D721Med (cell line): Measurements from ENCODE around the gene ADAM22.

Experiments
- DNase-seq: peaks from one replicate; pipeline ENCODE4 v3.0.0; 2011; ENCODE audit warnings: low spot score; ENCODE audit not compliant: insufficient read length
- FAIRE-seq: peaks from 2 replicates; lab custom pipeline; 2011; peaks lifted over from hg19 to GRCh38; lab: Jason Lieb, UNC
- TF ChIP-seq, protein P1 (sequence below): IDR thresholded peaks from 2 replicates; pipeline ENCODE4 v1.5.1; 2012; ENCODE audit warnings: mild to moderate bottlenecking, control low read depth; ENCODE audit not compliant: insufficient read depth; ENCODE audit errors: missing control alignments

The ADAM22 gene

DNA sequence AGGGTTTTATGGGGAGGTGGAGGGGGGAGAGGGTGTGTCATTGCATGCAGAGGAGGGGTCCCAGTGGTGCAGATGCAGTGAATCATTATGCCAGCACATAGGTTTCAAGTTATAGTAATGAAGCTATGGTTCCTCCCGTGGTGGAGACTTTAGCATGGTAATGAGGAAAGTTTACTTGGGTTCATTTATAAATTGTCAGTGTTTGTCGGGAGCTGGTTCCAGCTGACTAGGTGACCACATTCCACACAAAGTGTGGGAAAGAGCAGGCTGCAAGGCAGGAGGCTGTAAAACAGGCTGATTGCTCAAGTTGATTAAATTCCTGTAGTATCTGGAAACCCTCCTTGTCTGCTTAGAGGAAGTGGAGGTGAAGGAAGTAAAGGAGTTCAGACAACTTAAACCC is 206.9 kb downstream of the ADAM22 start:
- TF ChIP-seq, protein P1, sequence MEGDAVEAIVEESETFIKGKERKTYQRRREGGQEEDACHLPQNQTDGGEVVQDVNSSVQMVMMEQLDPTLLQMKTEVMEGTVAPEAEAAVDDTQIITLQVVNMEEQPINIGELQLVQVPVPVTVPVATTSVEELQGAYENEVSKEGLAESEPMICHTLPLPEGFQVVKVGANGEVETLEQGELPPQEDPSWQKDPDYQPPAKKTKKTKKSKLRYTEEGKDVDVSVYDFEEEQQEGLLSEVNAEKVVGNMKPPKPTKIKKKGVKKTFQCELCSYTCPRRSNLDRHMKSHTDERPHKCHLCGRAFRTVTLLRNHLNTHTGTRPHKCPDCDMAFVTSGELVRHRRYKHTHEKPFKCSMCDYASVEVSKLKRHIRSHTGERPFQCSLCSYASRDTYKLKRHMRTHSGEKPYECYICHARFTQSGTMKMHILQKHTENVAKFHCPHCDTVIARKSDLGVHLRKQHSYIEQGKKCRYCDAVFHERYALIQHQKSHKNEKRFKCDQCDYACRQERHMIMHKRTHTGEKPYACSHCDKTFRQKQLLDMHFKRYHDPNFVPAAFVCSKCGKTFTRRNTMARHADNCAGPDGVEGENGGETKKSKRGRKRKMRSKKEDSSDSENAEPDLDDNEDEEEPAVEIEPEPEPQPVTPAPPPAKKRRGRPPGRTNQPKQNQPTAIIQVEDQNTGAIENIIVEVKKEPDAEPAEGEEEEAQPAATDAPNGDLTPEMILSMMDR, result no peak
- DNase-seq, result no peak
- no peak for FAIRE-seq

DNA sequence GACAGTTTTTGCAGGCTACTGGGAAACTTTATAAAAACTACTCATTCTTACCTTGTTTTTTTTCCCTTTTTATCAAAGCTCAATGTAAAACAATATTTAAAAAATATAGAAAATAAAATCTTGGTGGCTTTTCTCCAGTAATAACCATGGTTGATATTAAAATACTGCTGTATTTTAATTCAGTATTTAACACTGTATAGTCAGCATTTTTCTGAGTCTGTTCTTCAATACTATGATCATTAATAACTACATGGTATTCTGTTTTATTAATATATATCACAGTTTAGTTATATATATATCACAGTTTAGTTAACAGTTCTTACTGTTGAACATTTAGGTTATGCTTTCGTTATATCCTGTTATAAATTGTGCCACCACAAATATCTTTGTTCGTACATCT is 207.4 kb downstream of the ADAM22 start:
- FAIRE-seq (no peak), DNase-seq (no peak)
- TF ChIP-seq, protein P1, result no peak

DNA sequence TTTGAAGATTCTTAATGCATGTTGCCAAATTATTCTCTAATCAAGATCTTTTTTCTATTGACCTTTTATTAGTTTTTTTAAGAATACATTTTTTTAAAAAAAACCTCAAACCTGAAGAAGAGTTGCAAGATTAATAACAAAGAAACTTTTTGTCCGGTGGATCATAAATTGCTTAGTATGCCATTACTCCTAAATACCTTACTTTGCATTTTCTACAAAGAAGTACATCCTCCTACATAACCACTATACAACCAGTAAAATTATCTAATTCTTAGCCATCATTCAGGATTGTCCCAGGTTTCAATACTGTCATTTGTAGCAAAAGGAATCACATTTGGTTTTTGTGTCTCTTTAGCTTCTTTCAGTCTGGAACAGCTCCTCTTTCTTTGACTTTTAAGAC is 207.9 kb downstream of the ADAM22 start:
- FAIRE-seq (no peak), DNase-seq (no peak)
- TF ChIP-seq, protein P1, result no peak

DNA sequence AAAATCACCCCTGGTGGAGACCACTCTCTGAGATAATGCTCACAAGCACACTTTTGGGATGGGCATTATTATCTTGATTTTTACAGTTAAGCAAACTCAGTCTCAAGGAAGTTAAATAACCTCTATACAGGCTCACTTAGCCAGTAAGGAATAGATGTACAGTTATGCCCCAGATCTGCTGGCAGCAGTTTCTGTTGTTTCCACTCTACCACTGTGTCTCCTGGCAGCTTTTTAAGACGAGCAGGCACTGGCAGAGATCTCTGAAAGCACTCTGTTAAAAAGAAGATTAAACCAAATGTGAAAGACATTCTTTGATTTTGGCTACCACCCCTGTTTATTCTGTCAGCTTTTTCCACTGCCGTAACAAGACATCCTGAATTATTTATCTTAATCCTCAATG is 212.6 kb downstream of the ADAM22 start:
- TF ChIP-seq, protein P1, result no peak
- DNase-seq (no peak), FAIRE-seq (no peak)

DNA sequence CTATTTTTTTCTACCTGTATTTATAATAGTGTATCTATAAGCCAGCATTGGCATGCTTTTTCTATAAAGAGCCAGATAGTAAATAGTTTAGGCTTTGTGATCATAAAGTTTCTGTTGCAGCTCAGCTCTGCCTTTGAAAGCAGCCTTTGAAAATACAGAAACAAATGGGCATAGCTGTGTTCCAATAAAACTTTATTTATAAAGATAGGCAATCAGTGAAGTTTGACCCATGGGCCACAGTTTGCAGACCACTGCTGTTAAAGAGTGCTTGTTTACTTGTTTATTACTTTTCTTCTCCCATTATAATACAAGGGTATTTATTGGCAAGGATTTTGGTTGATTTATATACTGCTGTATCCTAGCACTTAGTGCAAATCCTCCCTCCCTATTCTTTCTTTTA is 213.3 kb downstream of the ADAM22 start:
- TF ChIP-seq, protein P1, result no peak
- no peak for FAIRE-seq
- DNase-seq, result no peak

DNA sequence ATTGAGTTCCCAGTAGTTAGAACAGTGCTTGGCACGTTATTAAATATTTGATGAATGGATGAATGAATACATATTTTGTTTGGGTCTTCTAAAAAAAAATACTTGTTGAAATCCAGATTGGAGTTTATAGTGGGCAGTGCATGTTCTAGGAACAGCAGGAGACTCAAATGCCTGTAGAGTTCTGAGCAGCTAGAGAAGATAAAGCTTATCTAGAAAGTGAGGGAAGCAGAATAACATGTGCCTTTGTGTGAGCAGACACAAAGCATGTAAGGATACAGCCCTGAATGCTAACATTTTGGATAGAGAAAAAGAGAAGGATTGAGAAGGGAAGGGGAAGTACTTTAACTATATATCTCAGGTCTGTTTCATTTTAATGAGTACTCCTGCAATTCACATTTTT is 213.9 kb downstream of the ADAM22 start:
- FAIRE-seq (no peak), DNase-seq (no peak)
- TF ChIP-seq, protein P1, result no peak

DNA sequence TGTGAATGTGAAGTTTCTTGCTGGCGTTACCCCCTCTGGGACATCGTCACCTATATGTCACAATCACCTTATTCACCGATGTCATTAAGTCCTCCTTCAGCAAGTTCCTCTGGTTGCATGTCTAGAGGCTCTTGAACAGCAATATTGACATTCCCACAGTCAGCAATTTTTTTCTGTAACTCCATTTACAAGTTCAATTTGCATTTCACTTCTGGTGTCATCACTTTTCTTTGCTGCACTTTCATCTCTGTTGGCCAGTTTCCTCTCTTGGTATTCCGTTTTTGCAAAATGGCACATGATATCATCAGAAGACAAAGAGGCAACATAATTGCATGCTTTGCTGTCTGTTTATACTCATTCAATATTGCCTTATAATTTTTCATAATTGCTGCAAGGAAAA is 216.0 kb downstream of the ADAM22 start:
- no peak for DNase-seq
- TF ChIP-seq, protein P1, result no peak

More for the DNA sequence above, 216.0 kb downstream of the ADAM22 start:
- FAIRE-seq, result no peak
